Gastroesophageal sphincter (tissue), 4 donors: ENCODE data around the gene VPS37C. TPM values are rescaled to one million over a fixed set of nuclear protein-coding genes. Genes with fewer than 3 reads are reported as not detected.

Source experiments
- ATAC-seq: fragments of 150-250 bp; one replicate; pipeline ENCODE4 v1.9.1; 2016; ENCODE audit warnings: mild to moderate bottlenecking, moderate library complexity
- H3K27ac ChIP-seq, 4 donors: fragments of 200-600 bp; sonication (generic) in 3 of 4; 1 replicate in 3 of 4; 2 replicates in 1 of 4; pipeline ENCODE4 v1.5.1; 2016 to 2019
- H3K27me3 ChIP-seq: fragments of 200-600 bp; sonication (generic); one replicate; pipeline ENCODE4 v1.5.1; 2019
- H3K36me3 ChIP-seq, 2 donors: fragments of 200-600 bp; sonication (generic); one replicate each; pipeline ENCODE4 v1.5.1; 2019; ENCODE audit warnings: control low read depth in 1 of 2
- H3K4me1 ChIP-seq, 3 donors: fragments of 200-600 bp; sonication (generic); 1 replicate in 2 of 3; 2 replicates in 1 of 3; pipeline ENCODE4 v1.5.1; 2016 to 2019; ENCODE audit warnings: control low read depth in 2 of 3
- H3K4me3 ChIP-seq, 2 donors: fragments of 200-600 bp; sonication (generic); one replicate each; pipeline ENCODE4 v1.5.1; 2019; ENCODE audit warnings: mild to moderate bottlenecking in 1 of 2, moderate library complexity in 1 of 2
- H3K9me3 ChIP-seq, 3 donors: fragments of 200-600 bp; sonication (generic); one replicate each; pipeline ENCODE4 v1.5.1; 2017 to 2019; ENCODE audit warnings: control low read depth in 2 of 3
- CTCF ChIP-seq, 4 experiments: fragments of 200-600 bp in 2 of 4; fragments of 450-650 bp in 2 of 4; sonication (generic) in 1 of 4; IDR thresholded peaks; one replicate each; pipeline ENCODE4 v1.5.1; 2017 to 2019; ENCODE audit warnings: antibody characterized with exemption in 4 of 4, mild to moderate bottlenecking in 2 of 4, moderate library complexity in 2 of 4
- EP300 ChIP-seq: sonication (generic); formaldehyde crosslinking; IDR thresholded peaks from one replicate; pipeline ENCODE4 v1.6.1; 2017; ENCODE audit warnings: antibody characterized with exemption, mild to moderate bottlenecking
- POLR2A ChIP-seq, 2 donors: fragments of 450-650 bp; IDR thresholded peaks; one replicate each; pipeline ENCODE4 v1.6.1; 2017; ENCODE audit warnings: antibody characterized with exemption in 2 of 2, mild to moderate bottlenecking in 2 of 2, moderate library complexity in 1 of 2
- POLR2AphosphoS5 ChIP-seq: sonication (generic); formaldehyde crosslinking; IDR thresholded peaks from one replicate; pipeline ENCODE4 v1.6.1; 2017; ENCODE audit warnings: antibody characterized with exemption
- WGBS, 2 donors: methylation state at CpG; one replicate each; pipeline ENCODE4 v1.1.5; 2018; ENCODE audit warnings: low coverage in 1 of 2; 5-methylcytosine and 5-hydroxymethylcytosine counted together
- total RNA-seq, 4 donors: library from RNA; depleted of rRNA; stranded (reverse); fragments of >200 nt; gene quantifications; one replicate each; pipeline ENCODE4 v1.1.0, GENCODE V29; 2016

Gene VPS37C
- total RNA-seq, 4 donors from 2014 or later, result 19.1 to 41.9 (median 25.5) TPM

- H3K9me3 ChIP-seq, result no peaks in the 10 kb centered on the region
- no peak for ATAC-seq
- TF ChIP-seq POLR2A (IDR thresholded peaks at IDR 0.05) (no peak), CTCF (IDR thresholded peaks at IDR 0.05) (no peak), EP300 (no peak), POLR2AphosphoS5 (no peak)
- WGBS, 2 donors, result 79 to 85% methylated on average over 8 of the region's 13 CpGs
- H3K27ac ChIP-seq, result no peak overlapping the region
- no peak overlapping the region for H3K4me3 ChIP-seq
- H3K4me1 ChIP-seq, result peaks cover 0 to 30% (median 5%) of the 10 kb centered on the region in 3 donors
- no peaks in the 10 kb centered on the region for H3K27me3 ChIP-seq
- no peaks in the 10 kb centered on the region for H3K36me3 ChIP-seq
These were observed 38.5 kb downstream of the VPS37C start for GRCh38 chr11:61122761-61123160.

GRCh38 chr11:61121917-61122316 lies 39.3 kb downstream of the VPS37C start:
- Histone ChIP-seq H3K27ac (no peak overlapping the region), H3K9me3 (no peaks in the 10 kb centered on the region), H3K36me3 (no peaks in the 10 kb centered on the region), H3K4me1 (peaks cover 0 to 30% (median 5%) of the 10 kb centered on the region in 3 donors), H3K4me3 (no peak overlapping the region), H3K27me3 (no peaks in the 10 kb centered on the region)
- no peak for TF ChIP-seq POLR2A (IDR thresholded peaks at IDR 0.05)
- WGBS, 2 donors, result 88% methylated on average over 1 of the region's 2 CpGs; no CpG with 5 or more reads in 1 of the 2 donors
- ATAC-seq, result no peak

GRCh38 chr11:61121192-61121831 lies 39.9 kb downstream of the VPS37C start:
- H3K27me3 ChIP-seq, result no peaks in the 10 kb centered on the region
- ATAC-seq, result no peak
- H3K4me1 ChIP-seq, result peaks cover 0 to 27% (median 5%) of the 10 kb centered on the region in 3 donors
- peak overlapping the region in 1 of 4 donors; percentile 1 for H3K27ac ChIP-seq
- no peak for TF ChIP-seq CTCF (IDR thresholded peaks at IDR 0.05)
- TF ChIP-seq POLR2AphosphoS5, result no peak
- no peak for TF ChIP-seq POLR2A (IDR thresholded peaks at IDR 0.05)
- no peak for TF ChIP-seq EP300
- no peaks in the 10 kb centered on the region for H3K9me3 ChIP-seq
- no peaks in the 10 kb centered on the region for H3K36me3 ChIP-seq
- H3K4me3 ChIP-seq, result no peak overlapping the region
- WGBS, 2 donors, result 80% methylated on average over 1 of the region's 15 CpGs; no CpG with 5 or more reads in 1 of the 2 donors

- WGBS, 2 donors, result 29% methylated on average over 1 of the region's 5 CpGs; no CpG with 5 or more reads in 1 of the 2 donors
- H3K9me3 ChIP-seq, result no peaks in the 10 kb centered on the region
- no peaks in the 10 kb centered on the region for H3K36me3 ChIP-seq
- no peak for TF ChIP-seq EP300
- TF ChIP-seq CTCF (IDR thresholded peaks at IDR 0.05), result no peak
- no peak for TF ChIP-seq POLR2AphosphoS5
- ATAC-seq, result no peak
- H3K27ac ChIP-seq, result peak overlapping the region in 1 of 4 donors; percentile 1
- H3K27me3 ChIP-seq, result no peaks in the 10 kb centered on the region
- no peak overlapping the region for H3K4me3 ChIP-seq
- peaks cover 0 to 21% (median 5%) of the 10 kb centered on the region in 3 donors for H3K4me1 ChIP-seq
These were observed 40.5 kb downstream of the VPS37C start for GRCh38 chr11:61120706-61121191.

GRCh38 chr11:61120099-61120705 lies 41.0 kb downstream of the VPS37C start:
- Histone ChIP-seq H3K4me1 (peaks cover 0 to 17% (median 5%) of the 10 kb centered on the region in 3 donors), H3K27ac (no peak overlapping the region), H3K4me3 (no peak overlapping the region), H3K27me3 (no peaks in the 10 kb centered on the region), H3K36me3 (no peaks in the 10 kb centered on the region), H3K9me3 (no peaks in the 10 kb centered on the region)
- ATAC-seq, result no peak
- TF ChIP-seq CTCF (IDR thresholded peaks at IDR 0.05), result no peak
- WGBS, 2 donors, result 91 to 94% methylated on average over 3 to 10 of the region's 14 CpGs
